HCT116 (cell line): ENCODE measurements around the gene IL37. TPM values are rescaled to one million over a fixed set of nuclear protein-coding genes. Genes with fewer than 3 reads are reported as not detected.

Experiments used
- ATAC-seq: fragments of 200-7000 bp; cut with Tn5 transposase; 2 replicates; pipeline ENCODE4 v1.9.1; 2020; ENCODE audit warnings: mild to moderate bottlenecking, moderate library complexity
- BruUV-seq: library from RNA; stranded (reverse); fragments of 400-500 nt; replicated peaks from 2 replicates; lab custom pipeline; 2021; lab: Mats Ljungman, UMichigan
- CTCF ChIA-PET: fragments of 300-600 bp; sonication (Branson Sonifier 250); formaldehyde crosslinking; loops from one replicate; lab custom pipeline; 2021; ENCODE audit warnings: antibody characterized with exemption; lab: Charles Lee
- POLR2A ChIA-PET: fragments of 300-600, 350-600 bp; sonication (Branson Sonifier 250); formaldehyde crosslinking; loops from one replicate; lab custom pipeline; 2021; ENCODE audit warnings: antibody characterized with exemption; lab: Charles Lee
- RAD21 ChIA-PET, 2 experiments: fragments of 300-600 bp; sonication (Branson Sonifier 250); formaldehyde crosslinking; loops; one replicate each; lab custom pipeline; 2023; ENCODE audit warnings: low total read pairs in 2 of 2; ENCODE audit not compliant: uncharacterized antibody in 2 of 2, unreplicated experiment in 2 of 2, low non-redundant PET in 1 of 2; lab: Charles Lee
- DNase-seq: peaks from one replicate; pipeline ENCODE4 v3.0.0-alpha.2; 2010; ENCODE audit warnings: low read depth, low spot score
- H2AFZ ChIP-seq: fragments of 200-600 bp; shearing (Covaris generic), sonication (generic); 2 replicates; pipeline ENCODE4 v1.6.1; 2017; ENCODE audit warnings: low read depth, mixed run types, mixed read lengths, antibody characterized with exemption, low read length; ENCODE audit not compliant: poor library complexity, severe bottlenecking
- H3K27ac ChIP-seq: 2 replicates; pipeline ENCODE4 v1.5.1; 2012; ENCODE audit warnings: low read depth, low read length
- H3K27me3 ChIP-seq: fragments of 200-600 bp; sonication (generic); 2 replicates; pipeline ENCODE4 v1.6.1; 2016; ENCODE audit warnings: mixed run types, low read length, mixed read lengths; ENCODE audit not compliant: insufficient read depth
- H3K36me3 ChIP-seq, 2 experiments: fragments of 200-500 bp in 1 of 2; fragments of 200-600 bp in 1 of 2; sonication (Bioruptor generic) in 1 of 2; sonication (generic) in 1 of 2; 2 replicates each; pipeline versions ENCODE4 v1.5.1 to v1.6.1; 2014 to 2016; ENCODE audit warnings: low read length in 2 of 2, inconsistent platforms in 1 of 2, mixed read lengths in 1 of 2, mixed run types in 1 of 2; ENCODE audit not compliant: insufficient read depth in 2 of 2, control insufficient read depth in 1 of 2
- H3K4me1 ChIP-seq, 2 experiments: fragments of 200-600 bp in 1 of 2; sonication (generic) in 1 of 2; 2 replicates each; pipeline versions ENCODE4 v1.5.1 to v1.6.1; 2012 to 2017; ENCODE audit warnings: low read length in 2 of 2, inconsistent platforms in 1 of 2, mild to moderate bottlenecking in 1 of 2, mixed read lengths in 1 of 2, mixed run types in 1 of 2, moderate library complexity in 1 of 2; ENCODE audit not compliant: insufficient read depth in 2 of 2, control insufficient read depth in 1 of 2
- H3K4me2 ChIP-seq: fragments of 200-600 bp; sonication (generic); 2 replicates; pipeline ENCODE4 v1.6.1; 2017; ENCODE audit warnings: mixed run types, low read length, mixed read lengths
- H3K4me3 ChIP-seq, 2 experiments: fragments of 200-600 bp in 1 of 2; sonication (generic) in 1 of 2; replicated peaks in 1 of 2; 2 replicates each; pipeline ENCODE4 v1.5.1; 2011 to 2016; ENCODE audit warnings: low read length in 2 of 2, control low read depth in 1 of 2, low read depth in 1 of 2, mild to moderate bottlenecking in 1 of 2, mixed read lengths in 1 of 2, mixed run types in 1 of 2
- H3K79me2 ChIP-seq: fragments of 200-600 bp; sonication (generic); 2 replicates; pipeline ENCODE4 v1.6.1; 2017; ENCODE audit warnings: mild to moderate bottlenecking, mixed run types, low read length, moderate library complexity, mixed read lengths; ENCODE audit not compliant: insufficient read depth
- H3K9ac ChIP-seq: fragments of 200-600 bp; sonication (generic); 2 replicates; pipeline ENCODE4 v1.6.1; 2016; ENCODE audit warnings: low read length, mixed read lengths
- H3K9me2 ChIP-seq: fragments of 200-600 bp; sonication (generic), shearing (Covaris generic); 2 replicates; pipeline ENCODE4 v1.6.1; 2017; ENCODE audit warnings: mixed run types, mild to moderate bottlenecking, moderate library complexity; ENCODE audit not compliant: insufficient read depth
- H3K9me3 ChIP-seq, 2 experiments: fragments of 200-500 bp in 1 of 2; fragments of 200-600 bp in 1 of 2; sonication (Bioruptor generic) in 1 of 2; sonication (generic) in 1 of 2; 2 replicates each; pipeline ENCODE4 v1.6.1; 2014 to 2017; ENCODE audit warnings: low read length in 2 of 2, mixed read lengths in 2 of 2, inconsistent platforms in 1 of 2, low read depth in 1 of 2, mild to moderate bottlenecking in 1 of 2, mixed run types in 1 of 2, moderate library complexity in 1 of 2; ENCODE audit not compliant: control insufficient read depth in 1 of 2, insufficient read depth in 1 of 2
- H4K20me1 ChIP-seq: fragments of 200-600 bp; sonication (generic), shearing (Covaris generic); 2 replicates; pipeline ENCODE4 v1.6.1; 2017; ENCODE audit warnings: mixed run types, mild to moderate bottlenecking, moderate library complexity; ENCODE audit not compliant: insufficient read depth
- CEBPB ChIP-seq: IDR thresholded peaks from 2 replicates; pipeline ENCODE4 v1.6.1; 2012; ENCODE audit warnings: low read depth
- CTCF ChIP-seq, 3 experiments: fragments of 200-600 bp in 1 of 3; sonication (generic) in 1 of 3; IDR thresholded peaks in 2 of 3; conservative IDR thresholded peaks in 1 of 3; 2 replicates each; pipeline ENCODE4 v1.5.1; 2012 to 2017; ENCODE audit warnings: low read depth in 2 of 3, low read length in 2 of 3, antibody characterized with exemption in 1 of 3, borderline replicate concordance in 1 of 3, control low read depth in 1 of 3, mild to moderate bottlenecking in 1 of 3, mixed read lengths in 1 of 3, mixed run types in 1 of 3, moderate library complexity in 1 of 3; ENCODE audit not compliant: insufficient read depth in 1 of 3
- EGR1 ChIP-seq: IDR thresholded peaks from 2 replicates; pipeline ENCODE4 v1.6.1; 2012; ENCODE audit warnings: low read depth
- ELF1 ChIP-seq: IDR thresholded peaks from 2 replicates; pipeline ENCODE4 v1.6.1; 2012; ENCODE audit warnings: low read depth, borderline replicate concordance
- EZH2 ChIP-seq: fragments of 200-600 bp; sonication (generic); IDR thresholded peaks from 2 replicates; pipeline ENCODE4 v1.6.1; 2017; ENCODE audit warnings: antibody characterized with exemption, mixed run types
- EZH2phosphoT487 ChIP-seq: fragments of 200-600 bp; IDR thresholded peaks from 2 replicates; pipeline ENCODE4 v1.6.1; 2018; ENCODE audit warnings: antibody characterized with exemption, borderline replicate concordance
- JUND ChIP-seq: IDR thresholded peaks from 2 replicates; pipeline ENCODE4 v1.6.1; 2012
- MAX ChIP-seq: IDR thresholded peaks from 2 replicates; pipeline ENCODE4 v1.6.1; 2012
- POLR2A ChIP-seq: IDR thresholded peaks from 2 replicates; pipeline ENCODE4 v1.7.0; 2011; ENCODE audit warnings: borderline replicate concordance; ENCODE audit not compliant: insufficient read depth, insufficient read length; ENCODE audit errors: extremely low read depth
- POLR2AphosphoS5 ChIP-seq: IDR thresholded peaks from 2 replicates; pipeline ENCODE4 v1.6.1; 2011; ENCODE audit warnings: mild to moderate bottlenecking, low read depth, low read length, moderate library complexity
- RAD21 ChIP-seq: IDR thresholded peaks from 2 replicates; pipeline ENCODE4 v1.6.1; 2012; ENCODE audit warnings: low read depth, mild to moderate bottlenecking
- SP1 ChIP-seq: IDR thresholded peaks from 2 replicates; pipeline ENCODE4 v1.6.1; 2012; ENCODE audit warnings: low read depth
- YY1 ChIP-seq: IDR thresholded peaks from 2 replicates; pipeline ENCODE4 v1.6.1; 2011; ENCODE audit warnings: low read length, low read depth, moderate library complexity, mild to moderate bottlenecking; ENCODE audit not compliant: insufficient replicate concordance; ENCODE audit errors: extremely low read depth
- ZBTB33 ChIP-seq: IDR thresholded peaks from 2 replicates; pipeline ENCODE4 v1.6.1; 2011; ENCODE audit warnings: mild to moderate bottlenecking, low read length, moderate library complexity; ENCODE audit not compliant: insufficient replicate concordance; ENCODE audit errors: extremely low read depth
- intact Hi-C: fragments of 100-400 bp; cut with micrococcal nuclease; formaldehyde crosslinking; loops from 2 replicates; pipeline ENCODE4 v1.10.0; 2022
- total RNA-seq: library from RNA; stranded (reverse); gene quantifications from one replicate; pipeline ENCODE4 v1.2.1, GENCODE V29; 2021; ENCODE audit not compliant: unreplicated experiment

The IL37 gene
- total RNA-seq, 1 experiment from 2014 or later = not detected

- intact Hi-C loops = no loop called here
- Histone ChIP-seq H3K27ac (no peak overlapping the region), H4K20me1 (no peaks in the 10 kb centered on the region), H3K79me2 (no peaks in the 10 kb centered on the region), H2AFZ (no peak overlapping the region), H3K9me2 (no peaks in the 10 kb centered on the region), H3K9ac (no peak overlapping the region), H3K9me3 (no peaks in the 10 kb centered on the region), H3K4me2 (no peak overlapping the region), H3K36me3 (no peaks in the 10 kb centered on the region), H3K4me1 (peaks cover 0 to 16% of the 10 kb centered on the region in 2 experiments; a peak in 2 of 4 replicates), H3K4me3 (no peak overlapping the region), H3K27me3 (no peaks in the 10 kb centered on the region)
- CTCF ChIA-PET = interaction anchor here (2.0 kb wide), 1 partner anchor 18 kb away, joined by 8 read pairs; no protein-coding TSS in a partner anchor
- ATAC-seq = no peak
- no TSS peak for BruUV-seq
- DNase-seq = no peak
- POLR2A ChIA-PET = interaction anchor here (0.5 kb wide), 1 partner anchor 12 kb away, joined by 4 read pairs; no protein-coding TSS in a partner anchor
- TF ChIP-seq RAD21 = no peak
- TF ChIP-seq CTCF (IDR thresholded peaks at IDR 0.05 in 2 of 3, conservative IDR thresholded peaks at IDR 0.05 in 1 of 3; ENCODE audit: borderline replicate concordance in 1 of 3, insufficient read depth in 1 of 3, low read depth in 2 of 3, low read length in 2 of 3) = no peak
- no peak for TF ChIP-seq EZH2phosphoT487
- no peak for TF ChIP-seq YY1
- no peak for TF ChIP-seq POLR2A
- TF ChIP-seq MAX = no peak
- TF ChIP-seq ZBTB33 = no peak
- TF ChIP-seq JUND = no peak
- no peak for TF ChIP-seq SP1
- no peak for TF ChIP-seq EGR1
- TF ChIP-seq CEBPB = no peak
- TF ChIP-seq POLR2AphosphoS5 = no peak
- no peak for TF ChIP-seq EZH2
- TF ChIP-seq ELF1 = no peak
- RAD21 ChIA-PET = no interaction called here
Measured at GRCh38 chr2:112924360-112924759, 13.4 kb downstream of the IL37 start.
